Measurements from ENCODE around the gene PRDX4. TPM values are rescaled to one million over a fixed set of nuclear protein-coding genes. Genes with fewer than 3 reads are reported as not detected.

The PRDX4 gene
- total RNA-seq, 4 donors from 2014 or later, result 47.6 to 126 (median 74.3) TPM

GRCh38 chrX:23628131-23628530, 39.2 kb upstream of the PRDX4 start:
- ATAC-seq, result no peak
- 79 to 81% methylated on average over 3 of the region's 3 CpGs for WGBS, 2 donors (ENCODE audit: low coverage in 1 of 2)
- Histone ChIP-seq H3K27ac (no peak overlapping the region), H3K4me3 (no peak overlapping the region), H3K27me3 (no peaks in the 10 kb centered on the region), H3K36me3 (no peaks in the 10 kb centered on the region), H3K9me3 (no peaks in the 10 kb centered on the region), H3K4me1 (no peaks in the 10 kb centered on the region)
- TF ChIP-seq, protein P1, sequence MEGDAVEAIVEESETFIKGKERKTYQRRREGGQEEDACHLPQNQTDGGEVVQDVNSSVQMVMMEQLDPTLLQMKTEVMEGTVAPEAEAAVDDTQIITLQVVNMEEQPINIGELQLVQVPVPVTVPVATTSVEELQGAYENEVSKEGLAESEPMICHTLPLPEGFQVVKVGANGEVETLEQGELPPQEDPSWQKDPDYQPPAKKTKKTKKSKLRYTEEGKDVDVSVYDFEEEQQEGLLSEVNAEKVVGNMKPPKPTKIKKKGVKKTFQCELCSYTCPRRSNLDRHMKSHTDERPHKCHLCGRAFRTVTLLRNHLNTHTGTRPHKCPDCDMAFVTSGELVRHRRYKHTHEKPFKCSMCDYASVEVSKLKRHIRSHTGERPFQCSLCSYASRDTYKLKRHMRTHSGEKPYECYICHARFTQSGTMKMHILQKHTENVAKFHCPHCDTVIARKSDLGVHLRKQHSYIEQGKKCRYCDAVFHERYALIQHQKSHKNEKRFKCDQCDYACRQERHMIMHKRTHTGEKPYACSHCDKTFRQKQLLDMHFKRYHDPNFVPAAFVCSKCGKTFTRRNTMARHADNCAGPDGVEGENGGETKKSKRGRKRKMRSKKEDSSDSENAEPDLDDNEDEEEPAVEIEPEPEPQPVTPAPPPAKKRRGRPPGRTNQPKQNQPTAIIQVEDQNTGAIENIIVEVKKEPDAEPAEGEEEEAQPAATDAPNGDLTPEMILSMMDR (IDR thresholded peaks at IDR 0.05), result no peak
- TF ChIP-seq POLR2AphosphoS5 (IDR thresholded peaks at IDR 0.05) (no peak), POLR2A (IDR thresholded peaks at IDR 0.05) (no peak), EP300 (IDR thresholded peaks at IDR 0.05) (no peak)

DNA sequence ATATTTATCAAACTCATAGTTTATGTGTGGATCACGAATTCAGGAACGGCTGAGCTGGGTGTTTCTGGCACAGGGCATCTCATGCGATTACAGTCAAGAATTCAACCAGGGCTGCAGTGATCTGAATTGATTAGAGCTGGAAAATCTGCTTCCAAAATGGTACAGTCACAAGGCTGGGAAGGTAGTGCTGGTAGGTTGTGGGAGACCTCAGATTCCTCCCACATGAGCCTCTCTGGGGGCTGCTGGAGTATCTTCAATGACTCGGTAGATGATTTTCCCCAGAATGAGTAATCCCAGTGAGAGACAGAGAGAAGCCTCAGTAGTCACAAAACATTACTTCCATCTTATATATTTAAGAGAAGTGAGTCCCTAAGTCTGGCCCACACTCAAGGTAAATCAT, 36.2 kb upstream of the PRDX4 start:
- Histone ChIP-seq H3K27ac (no peak overlapping the region), H3K27me3 (no peaks in the 10 kb centered on the region), H3K4me3 (no peak overlapping the region), H3K9me3 (no peaks in the 10 kb centered on the region), H3K36me3 (no peaks in the 10 kb centered on the region), H3K4me1 (no peaks in the 10 kb centered on the region)
- ATAC-seq, result no peak
- TF ChIP-seq POLR2A (IDR thresholded peaks at IDR 0.05), result no peak
- WGBS, 2 donors (ENCODE audit: low coverage in 1 of 2), result 76 to 79% methylated on average over 3 of the region's 4 CpGs

- no peak for ATAC-seq
- no peak overlapping the region for H3K27ac ChIP-seq
- no peaks in the 10 kb centered on the region for H3K4me1 ChIP-seq
- no peak overlapping the region for H3K4me3 ChIP-seq
- TF ChIP-seq EP300 (IDR thresholded peaks at IDR 0.05) (no peak), POLR2AphosphoS5 (IDR thresholded peaks at IDR 0.05) (no peak), POLR2A (IDR thresholded peaks at IDR 0.05) (no peak)
- TF ChIP-seq, protein P1 (IDR thresholded peaks at IDR 0.05), result no peak
- H3K27me3 ChIP-seq, result no peaks in the 10 kb centered on the region
- no peaks in the 10 kb centered on the region for H3K9me3 ChIP-seq
- 15 to 68% methylated on average over 1 to 2 of the region's 3 CpGs for WGBS, 2 donors (ENCODE audit: low coverage in 1 of 2)
- H3K36me3 ChIP-seq, result no peaks in the 10 kb centered on the region
Observed at GRCh38 chrX:23633834-23634580, 33.3 kb upstream of the PRDX4 start.

DNA sequence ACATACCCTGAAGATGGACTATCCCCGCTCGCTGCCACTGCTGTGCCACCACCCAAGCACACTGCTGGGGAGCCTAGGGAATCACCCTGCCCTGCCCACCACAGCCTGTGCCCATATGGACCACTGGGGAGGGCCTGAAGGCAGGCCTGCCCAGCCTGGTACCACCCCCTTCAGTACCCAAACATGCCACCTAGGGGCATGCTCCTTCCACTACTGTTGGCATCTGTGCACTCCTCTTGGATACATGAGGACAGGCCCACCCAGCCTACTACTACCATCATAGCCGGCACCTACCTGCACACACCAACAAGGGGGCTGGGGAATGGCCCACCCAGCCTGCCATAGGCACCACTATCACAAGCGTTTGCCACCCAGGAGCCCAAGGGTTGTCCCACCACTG, 30.1 kb upstream of the PRDX4 start:
- no CpG with 5 or more reads among the region's 4 CpGs for WGBS, 2 donors (ENCODE audit: low coverage in 1 of 2)
- no peak for ATAC-seq
- H3K27ac ChIP-seq, result no peak overlapping the region

GRCh38 chrX:23643020-23643419, 24.3 kb upstream of the PRDX4 start:
- H3K9me3 ChIP-seq, result no peaks in the 10 kb centered on the region
- no peak for ATAC-seq
- 80 to 92% methylated on average over 2 of the region's 2 CpGs for WGBS, 2 donors (ENCODE audit: low coverage in 1 of 2)

More for the DNA sequence above, 30.1 kb upstream of the PRDX4 start:
- H3K9me3 ChIP-seq, result no peaks in the 10 kb centered on the region
- H3K4me3 ChIP-seq, result no peak overlapping the region
- TF ChIP-seq POLR2A (IDR thresholded peaks at IDR 0.05) (no peak), EP300 (IDR thresholded peaks at IDR 0.05) (no peak), POLR2AphosphoS5 (IDR thresholded peaks at IDR 0.05) (no peak)
- TF ChIP-seq, protein P1 (IDR thresholded peaks at IDR 0.05), result no peak
- H3K36me3 ChIP-seq, result no peaks in the 10 kb centered on the region
- no peaks in the 10 kb centered on the region for H3K27me3 ChIP-seq
- no peaks in the 10 kb centered on the region for H3K4me1 ChIP-seq

DNA sequence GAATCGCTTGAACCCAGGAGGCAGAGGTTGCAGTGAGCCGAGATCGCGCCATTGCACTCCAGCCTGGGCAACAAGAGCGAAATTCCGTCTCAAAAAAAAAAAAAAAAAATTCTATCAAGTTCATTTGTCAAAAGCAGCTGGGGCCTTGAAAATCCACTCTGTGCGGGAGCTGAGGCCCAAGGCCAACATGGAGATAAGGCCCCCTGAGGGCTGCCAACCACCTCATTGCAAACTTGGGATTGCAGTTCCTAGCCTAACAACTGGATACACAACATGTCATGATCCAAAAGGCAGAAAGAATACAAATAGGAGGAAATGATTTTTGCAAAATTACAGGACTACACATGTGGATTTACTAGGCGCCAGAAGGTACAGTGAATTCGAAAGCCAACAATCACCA, 22.5 kb upstream of the PRDX4 start:
- no peak for TF ChIP-seq POLR2AphosphoS5 (IDR thresholded peaks at IDR 0.05)
- no peak for TF ChIP-seq EP300 (IDR thresholded peaks at IDR 0.05)
- TF ChIP-seq POLR2A (IDR thresholded peaks at IDR 0.05), result no peak
- TF ChIP-seq, protein P1 (IDR thresholded peaks at IDR 0.05), result no peak
- no peak overlapping the region for H3K27ac ChIP-seq
- 88 to 96% methylated on average over 3 of the region's 9 CpGs for WGBS, 2 donors (ENCODE audit: low coverage in 1 of 2)
- ATAC-seq, result no peak
- no peak overlapping the region for H3K4me3 ChIP-seq
- no peaks in the 10 kb centered on the region for H3K27me3 ChIP-seq
- H3K9me3 ChIP-seq, result no peaks in the 10 kb centered on the region
- H3K4me1 ChIP-seq, result no peaks in the 10 kb centered on the region
- no peaks in the 10 kb centered on the region for H3K36me3 ChIP-seq

More at GRCh38 chrX:23643020-23643419, 24.3 kb upstream of the PRDX4 start:
- Histone ChIP-seq H3K4me3 (no peak overlapping the region), H3K27ac (no peak overlapping the region), H3K27me3 (no peaks in the 10 kb centered on the region), H3K36me3 (no peaks in the 10 kb centered on the region), H3K4me1 (no peaks in the 10 kb centered on the region)
- TF ChIP-seq POLR2A (IDR thresholded peaks at IDR 0.05) (no peak), EP300 (IDR thresholded peaks at IDR 0.05) (no peak)
